Mucosa of stomach (tissue), 1 donor: ENCODE data around the gene IRF4.

ENCODE experiments used
- H3K27me3 ChIP-seq: one replicate; pipeline ENCODE4 v1.7.0; 2013; ENCODE audit warnings: mild to moderate bottlenecking, low read length; ENCODE audit not compliant: control insufficient read depth, insufficient read depth
- H3K36me3 ChIP-seq: one replicate; pipeline ENCODE4 v1.7.0; 2013; ENCODE audit warnings: low read length; ENCODE audit not compliant: control insufficient read depth, insufficient read depth
- H3K4me1 ChIP-seq: one replicate; pipeline ENCODE4 v1.7.0; 2013; ENCODE audit warnings: mild to moderate bottlenecking, low read length; ENCODE audit not compliant: control insufficient read depth, insufficient read depth
- H3K4me3 ChIP-seq: one replicate; pipeline ENCODE4 v1.7.0; 2013; ENCODE audit warnings: low read length
- H3K9ac ChIP-seq: one replicate; pipeline ENCODE4 v1.7.0; 2013; ENCODE audit warnings: mild to moderate bottlenecking, low read length, moderate library complexity
- H3K9me3 ChIP-seq: one replicate; pipeline ENCODE4 v1.7.0; 2013; ENCODE audit warnings: mild to moderate bottlenecking, low read length, moderate library complexity; ENCODE audit not compliant: control insufficient read depth
- donor health status: Pancreatic carcinoma.

Gene IRF4

GRCh38 chr6:348860-349396 lies 42.6 kb upstream of the IRF4 start:
- Histone ChIP-seq H3K4me1 (no peaks in the 10 kb centered on the region), H3K27me3 (no peaks in the 10 kb centered on the region), H3K4me3 (no peak overlapping the region), H3K36me3 (peaks cover 8% of the 10 kb centered on the region), H3K9me3 (no peaks in the 10 kb centered on the region), H3K9ac (no peak overlapping the region)

GRCh38 chr6:349491-349921 lies 42.0 kb upstream of the IRF4 start:
- H3K36me3 ChIP-seq, result peaks cover 8% of the 10 kb centered on the region
- no peaks in the 10 kb centered on the region for H3K9me3 ChIP-seq
- H3K9ac ChIP-seq, result no peak overlapping the region
- H3K4me1 ChIP-seq, result no peaks in the 10 kb centered on the region
- H3K4me3 ChIP-seq, result no peak overlapping the region
- H3K27me3 ChIP-seq, result no peaks in the 10 kb centered on the region

- Histone ChIP-seq H3K4me1 (no peaks in the 10 kb centered on the region), H3K36me3 (peaks cover 8% of the 10 kb centered on the region), H3K4me3 (no peak overlapping the region), H3K9me3 (no peaks in the 10 kb centered on the region), H3K9ac (no peak overlapping the region), H3K27me3 (no peaks in the 10 kb centered on the region)
Observed at GRCh38 chr6:350371-350770, 41.2 kb upstream of the IRF4 start.

GRCh38 chr6:351011-351866 lies 40.3 kb upstream of the IRF4 start:
- H3K4me1 ChIP-seq, result no peaks in the 10 kb centered on the region
- peaks cover 6% of the 10 kb centered on the region for H3K36me3 ChIP-seq
- H3K27me3 ChIP-seq, result no peaks in the 10 kb centered on the region
- no peak overlapping the region for H3K9ac ChIP-seq
- no peaks in the 10 kb centered on the region for H3K9me3 ChIP-seq
- H3K4me3 ChIP-seq, result no peak overlapping the region

- no peak overlapping the region for H3K4me3 ChIP-seq
- H3K9ac ChIP-seq, result no peak overlapping the region
- no peaks in the 10 kb centered on the region for H3K27me3 ChIP-seq
- H3K4me1 ChIP-seq, result no peaks in the 10 kb centered on the region
- no peaks in the 10 kb centered on the region for H3K9me3 ChIP-seq
- peaks cover 3% of the 10 kb centered on the region for H3K36me3 ChIP-seq
Observed at GRCh38 chr6:351867-352289, 39.7 kb upstream of the IRF4 start.

- Histone ChIP-seq H3K9me3 (no peaks in the 10 kb centered on the region), H3K9ac (no peak overlapping the region), H3K4me1 (no peaks in the 10 kb centered on the region), H3K4me3 (no peak overlapping the region), H3K27me3 (no peaks in the 10 kb centered on the region), H3K36me3 (peaks cover 3% of the 10 kb centered on the region)
Observed at GRCh38 chr6:352474-352873, 39.1 kb upstream of the IRF4 start.

- H3K27me3 ChIP-seq, result no peaks in the 10 kb centered on the region
- H3K36me3 ChIP-seq, result peaks cover 3% of the 10 kb centered on the region
- H3K9me3 ChIP-seq, result no peaks in the 10 kb centered on the region
- no peaks in the 10 kb centered on the region for H3K4me1 ChIP-seq
- H3K9ac ChIP-seq, result no peak overlapping the region
- H3K4me3 ChIP-seq, result no peak overlapping the region
Observed at GRCh38 chr6:352896-353470, 38.6 kb upstream of the IRF4 start.

- Histone ChIP-seq H3K4me3 (no peak overlapping the region), H3K27me3 (no peaks in the 10 kb centered on the region), H3K4me1 (peaks cover 3% of the 10 kb centered on the region), H3K9me3 (no peaks in the 10 kb centered on the region), H3K9ac (no peak overlapping the region), H3K36me3 (no peaks in the 10 kb centered on the region)
Observed at GRCh38 chr6:353642-354614, 37.6 kb upstream of the IRF4 start.

GRCh38 chr6:354631-355280 lies 36.8 kb upstream of the IRF4 start:
- H3K36me3 ChIP-seq, result no peaks in the 10 kb centered on the region

GRCh38 chr6:355373-356208 lies 36.0 kb upstream of the IRF4 start:
- Histone ChIP-seq H3K9ac (no peak overlapping the region), H3K27me3 (no peaks in the 10 kb centered on the region), H3K4me3 (no peak overlapping the region), H3K9me3 (no peaks in the 10 kb centered on the region), H3K4me1 (peaks cover 3% of the 10 kb centered on the region), H3K36me3 (no peaks in the 10 kb centered on the region)

More at GRCh38 chr6:354631-355280, 36.8 kb upstream of the IRF4 start:
- H3K9me3 ChIP-seq, result no peaks in the 10 kb centered on the region
- no peaks in the 10 kb centered on the region for H3K27me3 ChIP-seq
- no peak overlapping the region for H3K9ac ChIP-seq
- peaks cover 3% of the 10 kb centered on the region for H3K4me1 ChIP-seq
- no peak overlapping the region for H3K4me3 ChIP-seq

GRCh38 chr6:356828-357251 lies 34.7 kb upstream of the IRF4 start:
- Histone ChIP-seq H3K27me3 (no peaks in the 10 kb centered on the region), H3K4me3 (no peak overlapping the region), H3K9me3 (no peaks in the 10 kb centered on the region)

More at GRCh38 chr6:356828-357251, 34.7 kb upstream of the IRF4 start:
- peaks cover 6% of the 10 kb centered on the region for H3K4me1 ChIP-seq
- no peak overlapping the region for H3K9ac ChIP-seq
- no peaks in the 10 kb centered on the region for H3K36me3 ChIP-seq
